ENCODE results near the gene HSPBAP1.

HSPBAP1 gene

GRCh38 chr3:122745369-122746021 lies 48.1 kb downstream of the HSPBAP1 start:
- TF ChIP-seq PPARA (CRISPR knock-in tag; IDR thresholded peaks at IDR 0.05; ENCODE audit: borderline replicate concordance) (no peak), TCF4 (CRISPR knock-in tag; IDR thresholded peaks at IDR 0.05; ENCODE audit: borderline replicate concordance) (no peak), GLIS3 (CRISPR knock-in tag; IDR thresholded peaks at IDR 0.05) (no peak), TSHZ2 (CRISPR knock-in tag; IDR thresholded peaks at IDR 0.05) (no peak), CSRNP3 (CRISPR knock-in tag; IDR thresholded peaks at IDR 0.05) (no peak), RARB (CRISPR knock-in tag; IDR thresholded peaks at IDR 0.05) (no peak), ZC3H10 (CRISPR knock-in tag; IDR thresholded peaks at IDR 0.05) (no peak), BACH2 (CRISPR knock-in tag; IDR thresholded peaks at IDR 0.05; ENCODE audit: borderline replicate concordance) (no peak), ZNF8 (CRISPR knock-in tag; IDR thresholded peaks at IDR 0.05) (no peak), CSDC2 (CRISPR knock-in tag; IDR thresholded peaks at IDR 0.05) (no peak), ZFP3 (CRISPR knock-in tag; IDR thresholded peaks at IDR 0.05) (no peak), OSR1 (CRISPR knock-in tag; IDR thresholded peaks at IDR 0.05) (no peak), CREB5 (CRISPR knock-in tag; IDR thresholded peaks at IDR 0.05; ENCODE audit: low read depth) (no peak), ESRRG (CRISPR knock-in tag; IDR thresholded peaks at IDR 0.05) (no peak), ZFP30 (CRISPR knock-in tag; IDR thresholded peaks at IDR 0.05) (no peak)
- ATAC-seq = peak; percentile 46; the same call in 1 of the 3 replicates

GRCh38 chr3:122743581-122744120 lies 50.0 kb downstream of the HSPBAP1 start:
- no peak for TF ChIP-seq OSR1 (CRISPR knock-in tag; IDR thresholded peaks at IDR 0.05)
- TF ChIP-seq RARB (CRISPR knock-in tag; IDR thresholded peaks at IDR 0.05) = no peak
- no peak for TF ChIP-seq ESRRG (CRISPR knock-in tag; IDR thresholded peaks at IDR 0.05)
- TF ChIP-seq ZNF70 (CRISPR knock-in tag; IDR thresholded peaks at IDR 0.05) = no peak
- TF ChIP-seq TCF4 (CRISPR knock-in tag; IDR thresholded peaks at IDR 0.05; ENCODE audit: borderline replicate concordance) = no peak
- TF ChIP-seq SNAI2 (CRISPR knock-in tag; IDR thresholded peaks at IDR 0.05) = no peak
- TF ChIP-seq GLIS3 (CRISPR knock-in tag; IDR thresholded peaks at IDR 0.05) = no peak
- TF ChIP-seq CSDC2 (CRISPR knock-in tag; IDR thresholded peaks at IDR 0.05) = no peak
- TF ChIP-seq CREB5 (CRISPR knock-in tag; IDR thresholded peaks at IDR 0.05; ENCODE audit: low read depth) = no peak
- no peak for TF ChIP-seq PPARA (CRISPR knock-in tag; IDR thresholded peaks at IDR 0.05; ENCODE audit: borderline replicate concordance)
- TF ChIP-seq BACH2 (CRISPR knock-in tag; IDR thresholded peaks at IDR 0.05; ENCODE audit: borderline replicate concordance) = no peak
- no peak for TF ChIP-seq TOX (CRISPR knock-in tag; IDR thresholded peaks at IDR 0.05; ENCODE audit: borderline replicate concordance)
- TF ChIP-seq ARNTL (CRISPR knock-in tag; IDR thresholded peaks at IDR 0.05; ENCODE audit: borderline replicate concordance, low read depth) = no peak
- TF ChIP-seq ZC3H10 (CRISPR knock-in tag; IDR thresholded peaks at IDR 0.05) = no peak
- no peak for TF ChIP-seq ISL1 (CRISPR knock-in tag; IDR thresholded peaks at IDR 0.05)
- TF ChIP-seq ZFP3 (CRISPR knock-in tag; IDR thresholded peaks at IDR 0.05) = no peak
- no peak for TF ChIP-seq POU6F1 (CRISPR knock-in tag; IDR thresholded peaks at IDR 0.05; ENCODE audit: borderline replicate concordance, low read depth)
- no peak for TF ChIP-seq TSHZ2 (CRISPR knock-in tag; IDR thresholded peaks at IDR 0.05)
- no peak for TF ChIP-seq ZNF565 (CRISPR knock-in tag; conservative IDR thresholded peaks at IDR 0.05; ENCODE audit: low read depth)
- ATAC-seq = no peak

Data from SK-N-SH treated with all-trans-retinoic acid at 6 μM for 48 hours (cell line).